Upper lobe of right lung (tissue), 1 donor: ENCODE results near the gene SNX30. TPM values are rescaled to one million over a fixed set of nuclear protein-coding genes. Genes with fewer than 3 reads are reported as not detected.

Experiments
- ATAC-seq: fragments of 200-7000 bp; cut with Tn5 transposase; one replicate; pipeline ENCODE4 v1.9.1; 2020; ENCODE audit warnings: mild to moderate bottlenecking, moderate library complexity
- DNase-seq: peaks from one replicate; pipeline ENCODE4 v3.0.0-alpha.2; 2020
- H3K27ac ChIP-seq: fragments of 200-600 bp; one replicate; pipeline ENCODE4 v1.8.0; 2022
- H3K27me3 ChIP-seq: fragments of 200-600 bp; one replicate; pipeline ENCODE4 v1.8.0; 2022; ENCODE audit warnings: mild to moderate bottlenecking
- H3K36me3 ChIP-seq: fragments of 200-600 bp; one replicate; pipeline ENCODE4 v1.8.0; 2022
- H3K4me1 ChIP-seq: fragments of 200-600 bp; one replicate; pipeline ENCODE4 v1.8.0; 2022
- H3K4me3 ChIP-seq: fragments of 200-600 bp; one replicate; pipeline ENCODE4 v1.8.0; 2022; ENCODE audit warnings: mild to moderate bottlenecking
- H3K9me3 ChIP-seq: fragments of 200-600 bp; one replicate; pipeline ENCODE4 v1.8.0; 2022
- intact Hi-C: fragments of 100-400 bp; cut with DNase I; formaldehyde crosslinking; loops from one replicate; pipeline ENCODE4 v1.11.0; 2022
- total RNA-seq: library from RNA; stranded (reverse); fragmentation: NEBNext Ultra II Directional; extraction: Animal tissue kit (Norgen Biotek cat#: 25700); gene quantifications from one replicate; pipeline ENCODE4 v1.2.1, GENCODE V29; 2021
- TF ChIP-seq, protein P1 (sequence below): fragments of 200-600 bp; IDR thresholded peaks from one replicate; pipeline ENCODE4 v1.8.0; 2022; ENCODE audit warnings: antibody characterized with exemption
- donor health status: DM: no; HTN: yes; CAD: no; lungs with severe emphysema.

The SNX30 gene
- total RNA-seq, 1 donor from 2014 or later, result 76.3 TPM

DNA sequence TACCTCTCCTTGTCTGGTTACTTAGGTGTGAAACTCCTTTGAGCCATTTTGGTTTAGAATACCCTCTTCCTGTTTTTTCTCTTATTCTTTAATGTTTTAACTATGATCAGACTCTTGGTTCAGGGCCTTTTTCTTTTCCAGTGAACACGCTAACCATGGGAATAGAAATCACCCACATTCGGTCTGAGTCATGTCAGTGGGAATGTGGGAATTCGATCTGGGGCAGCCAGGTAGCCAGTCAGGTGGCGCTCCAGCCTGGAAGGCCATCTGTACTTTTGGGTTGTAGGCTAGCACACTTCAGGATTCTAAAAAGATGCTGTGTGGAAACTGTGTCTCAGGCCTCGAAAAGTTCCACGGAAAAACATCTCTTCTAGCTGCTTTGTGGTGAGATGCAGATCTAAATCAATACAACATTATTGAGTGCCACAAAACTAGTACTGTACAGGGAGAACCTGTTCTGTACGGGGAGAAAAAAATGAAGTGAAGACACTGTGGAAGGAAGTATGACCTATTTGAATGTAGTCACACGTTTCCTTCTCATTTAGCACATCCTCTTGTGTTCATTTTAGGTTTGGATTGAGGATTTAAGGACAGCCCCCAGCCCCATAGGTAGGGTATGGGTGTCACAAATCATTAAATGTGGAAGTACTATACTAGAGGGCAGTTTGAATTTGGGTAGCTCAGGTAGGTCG lies 36.4 kb downstream of the SNX30 start:
- DNase-seq, result no peak
- H3K36me3 ChIP-seq, result no peaks in the 10 kb centered on the region
- no peaks in the 10 kb centered on the region for H3K27me3 ChIP-seq
- no peak for ATAC-seq
- H3K4me1 ChIP-seq, result peaks cover 37% of the 10 kb centered on the region
- no peak overlapping the region for H3K27ac ChIP-seq
- intact Hi-C loops, result no loop called here
- H3K9me3 ChIP-seq, result no peaks in the 10 kb centered on the region
- TF ChIP-seq, protein P1, sequence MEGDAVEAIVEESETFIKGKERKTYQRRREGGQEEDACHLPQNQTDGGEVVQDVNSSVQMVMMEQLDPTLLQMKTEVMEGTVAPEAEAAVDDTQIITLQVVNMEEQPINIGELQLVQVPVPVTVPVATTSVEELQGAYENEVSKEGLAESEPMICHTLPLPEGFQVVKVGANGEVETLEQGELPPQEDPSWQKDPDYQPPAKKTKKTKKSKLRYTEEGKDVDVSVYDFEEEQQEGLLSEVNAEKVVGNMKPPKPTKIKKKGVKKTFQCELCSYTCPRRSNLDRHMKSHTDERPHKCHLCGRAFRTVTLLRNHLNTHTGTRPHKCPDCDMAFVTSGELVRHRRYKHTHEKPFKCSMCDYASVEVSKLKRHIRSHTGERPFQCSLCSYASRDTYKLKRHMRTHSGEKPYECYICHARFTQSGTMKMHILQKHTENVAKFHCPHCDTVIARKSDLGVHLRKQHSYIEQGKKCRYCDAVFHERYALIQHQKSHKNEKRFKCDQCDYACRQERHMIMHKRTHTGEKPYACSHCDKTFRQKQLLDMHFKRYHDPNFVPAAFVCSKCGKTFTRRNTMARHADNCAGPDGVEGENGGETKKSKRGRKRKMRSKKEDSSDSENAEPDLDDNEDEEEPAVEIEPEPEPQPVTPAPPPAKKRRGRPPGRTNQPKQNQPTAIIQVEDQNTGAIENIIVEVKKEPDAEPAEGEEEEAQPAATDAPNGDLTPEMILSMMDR, result no peak
- H3K4me3 ChIP-seq, result no peak overlapping the region

DNA sequence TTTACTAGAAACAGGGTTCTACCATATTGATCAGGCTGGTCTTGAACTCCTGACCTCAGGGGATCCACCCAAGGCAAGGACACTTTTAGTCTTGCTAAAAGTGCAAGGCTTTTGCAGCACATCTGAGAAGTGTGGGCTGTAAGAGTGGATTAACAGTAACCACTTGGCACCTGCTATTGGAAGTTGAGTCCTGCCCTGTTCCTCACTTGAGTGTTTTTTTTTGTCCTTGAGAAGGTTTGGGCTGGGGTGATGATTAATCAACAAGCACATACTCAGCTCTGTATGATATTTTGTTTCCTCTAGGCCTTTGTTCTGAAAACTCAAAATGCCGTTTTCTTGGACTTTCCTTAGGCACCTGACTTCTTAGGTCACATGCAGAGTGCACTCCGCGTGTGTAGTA lies 37.4 kb downstream of the SNX30 start:
- Histone ChIP-seq H3K27ac (peak overlapping the region; percentile 25), H3K9me3 (no peaks in the 10 kb centered on the region), H3K36me3 (no peaks in the 10 kb centered on the region), H3K27me3 (no peaks in the 10 kb centered on the region), H3K4me1 (peaks cover 35% of the 10 kb centered on the region), H3K4me3 (no peak overlapping the region)
- intact Hi-C loops, result no loop called here
- DNase-seq, result no peak
- TF ChIP-seq, protein P1, result no peak
- peak; percentile 83 for ATAC-seq

DNA sequence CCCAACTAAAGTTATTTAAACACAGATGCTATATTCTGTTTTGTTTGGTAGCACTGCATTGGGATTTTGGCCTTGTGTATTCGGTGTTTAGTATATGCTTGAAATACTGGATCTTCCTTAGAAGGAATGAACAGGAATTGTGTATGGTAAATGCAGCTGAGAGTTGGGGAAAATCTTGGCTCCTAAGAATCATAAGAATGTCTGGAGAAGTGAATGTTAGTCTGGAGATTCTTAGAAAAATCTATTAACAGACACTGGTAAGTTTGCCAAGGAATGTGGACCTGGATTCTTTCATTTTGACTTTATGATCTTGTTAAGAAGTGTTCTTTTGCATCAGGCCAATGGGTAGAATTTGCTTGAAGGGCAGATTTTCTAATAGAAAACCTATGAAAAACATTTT lies 38.9 kb downstream of the SNX30 start:
- Histone ChIP-seq H3K9me3 (no peaks in the 10 kb centered on the region), H3K27ac (peak overlapping the region; percentile 26), H3K4me3 (no peak overlapping the region), H3K4me1 (peaks cover 22% of the 10 kb centered on the region), H3K36me3 (no peaks in the 10 kb centered on the region), H3K27me3 (no peaks in the 10 kb centered on the region)
- ATAC-seq (no peak), DNase-seq (no peak)
- TF ChIP-seq, protein P1, result no peak
- intact Hi-C loops, result no loop called here

DNA sequence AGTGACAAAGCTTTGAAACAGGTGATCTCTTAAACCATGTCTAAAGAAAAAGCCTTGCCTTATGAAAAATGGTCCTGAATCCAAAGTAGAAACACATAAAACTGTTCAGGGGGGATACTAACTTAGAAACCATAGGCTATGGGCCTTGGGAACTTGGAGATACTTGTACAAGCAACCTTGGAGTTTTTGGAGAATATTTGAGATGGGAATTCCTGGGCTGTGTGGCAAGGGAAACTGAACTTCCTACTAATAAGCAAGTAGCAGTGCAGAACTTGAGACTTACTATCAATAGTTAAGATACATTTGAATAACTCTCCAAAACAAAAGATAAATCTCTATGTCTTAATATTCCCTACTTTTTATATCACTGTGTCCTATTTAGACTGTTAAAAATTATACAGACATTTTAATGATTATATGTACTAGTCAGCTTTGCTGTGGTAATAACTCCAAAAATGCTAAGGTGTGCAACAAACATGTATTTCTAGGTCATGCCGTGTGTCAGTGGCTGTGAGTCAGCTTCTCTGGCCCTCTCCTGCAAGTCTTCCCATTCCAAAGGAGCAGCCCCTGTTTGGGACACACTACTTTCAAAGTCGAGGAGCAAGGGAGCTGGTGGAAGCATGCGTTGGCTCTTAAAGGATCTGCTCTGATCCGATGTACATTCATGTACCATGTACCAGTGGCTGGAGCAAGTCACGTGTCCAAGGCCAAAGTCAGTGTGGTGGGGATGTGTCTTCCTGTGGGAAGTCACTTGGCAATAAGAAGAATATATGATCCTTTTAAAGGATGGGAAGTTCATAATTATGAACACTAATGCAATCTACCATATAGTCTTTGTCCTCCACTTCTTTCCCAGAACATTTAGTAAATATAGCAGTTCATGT lies 39.6 kb downstream of the SNX30 start:
- H3K27ac ChIP-seq, result peak overlapping the region; percentile 26
- H3K4me3 ChIP-seq, result no peak overlapping the region
- H3K27me3 ChIP-seq, result no peaks in the 10 kb centered on the region
- TF ChIP-seq, protein P1, result no peak
- intact Hi-C loops, result no loop called here
- no peak for ATAC-seq
- no peaks in the 10 kb centered on the region for H3K9me3 ChIP-seq
- no peak for DNase-seq
- H3K36me3 ChIP-seq, result no peaks in the 10 kb centered on the region
- H3K4me1 ChIP-seq, result peaks cover 20% of the 10 kb centered on the region

DNA sequence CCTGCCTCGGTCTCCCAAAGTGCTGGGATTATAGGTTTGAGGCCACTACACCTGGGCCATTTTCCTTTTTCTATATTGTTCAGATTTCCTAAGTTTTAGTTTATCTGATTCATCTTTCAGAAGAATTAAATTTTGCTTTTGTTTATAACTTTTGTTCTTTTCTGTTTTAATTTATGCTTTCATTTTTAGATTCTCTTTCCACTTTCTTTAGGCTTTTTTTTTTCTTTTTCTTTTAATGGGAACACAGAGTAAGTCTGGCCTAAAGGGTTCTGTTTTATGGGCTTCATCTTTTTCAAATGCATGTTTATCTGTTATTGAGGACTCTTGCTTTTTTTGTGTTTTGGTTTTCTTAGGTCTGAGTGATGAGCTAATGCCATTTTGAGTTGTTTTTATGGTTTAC lies 42.1 kb downstream of the SNX30 start:
- TF ChIP-seq, protein P1, result no peak
- DNase-seq (no peak), ATAC-seq (no peak)
- H3K27ac ChIP-seq, result no peak overlapping the region
- H3K4me3 ChIP-seq, result no peak overlapping the region
- peaks cover 17% of the 10 kb centered on the region for H3K4me1 ChIP-seq
- no peaks in the 10 kb centered on the region for H3K9me3 ChIP-seq
- H3K27me3 ChIP-seq, result no peaks in the 10 kb centered on the region
- intact Hi-C loops, result no loop called here
- H3K36me3 ChIP-seq, result no peaks in the 10 kb centered on the region
